SKM-1 treated with dmso at 0.1 percent for 144 hours (cell line): ENCODE measurements around the gene RFX2.

Experiments
- DNase-seq: peaks from one replicate; lab custom pipeline; 2025; ENCODE audit not compliant: unreplicated experiment; lab: John Stamatoyannopoulos, UW

Gene RFX2

GRCh38 chr19:6061376-6062130, 48.7 kb downstream of the RFX2 start:
- no peak for DNase-seq

GRCh38 chr19:6060600-6061375, 49.5 kb downstream of the RFX2 start:
- DNase-seq, result no peak

- DNase-seq, result no peak
These were observed 50.2 kb downstream of the RFX2 start for GRCh38 chr19:6059988-6060599.

- no peak for DNase-seq
These were observed 50.8 kb downstream of the RFX2 start for GRCh38 chr19:6059396-6059947.

- DNase-seq, result no peak
These were observed 51.6 kb downstream of the RFX2 start for GRCh38 chr19:6058518-6059201.

GRCh38 chr19:6057651-6058517, 52.4 kb downstream of the RFX2 start:
- no peak for DNase-seq

- DNase-seq, result peak; percentile 93
These were observed 53.3 kb downstream of the RFX2 start for GRCh38 chr19:6056801-6057650.

GRCh38 chr19:6056282-6056741, 54.0 kb downstream of the RFX2 start:
- no peak for DNase-seq

GRCh38 chr19:6055013-6055795, 55.1 kb downstream of the RFX2 start:
- no peak for DNase-seq

GRCh38 chr19:6048793-6049405, 61.4 kb downstream of the RFX2 start:
- DNase-seq, result peak; percentile 55

GRCh38 chr19:6048348-6048747, 62.0 kb downstream of the RFX2 start:
- no peak for DNase-seq

GRCh38 chr19:6047741-6048251, 62.5 kb downstream of the RFX2 start:
- DNase-seq, result peak; percentile 42

- no peak for DNase-seq
These were observed 63.0 kb downstream of the RFX2 start for GRCh38 chr19:6047256-6047655.

- no peak for DNase-seq
These were observed 65.2 kb downstream of the RFX2 start for GRCh38 chr19:6045108-6045507.

GRCh38 chr19:6044056-6044805, 66.1 kb downstream of the RFX2 start:
- no peak for DNase-seq

- DNase-seq, result no peak
These were observed 67.2 kb downstream of the RFX2 start for GRCh38 chr19:6042776-6043726.
